Astrocyte of the cerebellum (primary cell): ENCODE measurements around the gene PRG2.

Experiments
- DNase-seq: peaks from one replicate; pipeline ENCODE4 v3.0.0-alpha.2; 2011; ENCODE audit warnings: low read depth
- H3K4me3 ChIP-seq: 2 replicates; pipeline ENCODE4 v1.5.1; 2011; ENCODE audit warnings: mild to moderate bottlenecking, low read depth, low read length, moderate library complexity
- CTCF ChIP-seq: IDR thresholded peaks from 2 replicates; pipeline ENCODE4 v1.5.1; 2012; ENCODE audit warnings: low read length, low read depth, moderate library complexity, mild to moderate bottlenecking; ENCODE audit errors: missing control alignments
- in situ Hi-C: cut with HindIII; loops from 2 replicates; pipeline ENCODE4 v1.10.0; 2017; ENCODE audit warnings: low sequenced_read_pairs

PRG2 gene

GRCh38 chr11:57349491-57350274 is 40.8 kb downstream of the PRG2 start:
- no peak for DNase-seq
- TF ChIP-seq CTCF = peak; percentile 81
- in situ Hi-C loops = no loop called here
- no peak overlapping the region for H3K4me3 ChIP-seq

GRCh38 chr11:57348636-57349313 is 41.7 kb downstream of the PRG2 start:
- DNase-seq = no peak
- H3K4me3 ChIP-seq = no peak overlapping the region
- TF ChIP-seq CTCF = no peak
- in situ Hi-C loops = no loop called here

- in situ Hi-C loops = no loop called here
- no peak for DNase-seq
- H3K4me3 ChIP-seq = no peak overlapping the region
- TF ChIP-seq CTCF = no peak
Observed at GRCh38 chr11:57348052-57348451, 42.4 kb downstream of the PRG2 start.

- in situ Hi-C loops = no loop called here
- no peak for TF ChIP-seq CTCF
- H3K4me3 ChIP-seq = no peak overlapping the region
- DNase-seq = no peak
Observed at GRCh38 chr11:57347336-57347735, 43.1 kb downstream of the PRG2 start.

- peak; percentile 37 for DNase-seq
- TF ChIP-seq CTCF = peak; percentile 66
- H3K4me3 ChIP-seq = no peak overlapping the region
- in situ Hi-C loops = no loop called here
Observed at GRCh38 chr11:57345555-57346211, 44.8 kb downstream of the PRG2 start.

- no peak for TF ChIP-seq CTCF
- in situ Hi-C loops = no loop called here
- no peak overlapping the region for H3K4me3 ChIP-seq
- DNase-seq = no peak
Observed at GRCh38 chr11:57344826-57345225, 45.6 kb downstream of the PRG2 start.
